Caco-2 (cell line): Measurements from ENCODE around the gene ECEL1. TPM values are rescaled to one million over a fixed set of nuclear protein-coding genes. Genes with fewer than 3 reads are reported as not detected.

Source experiments
- BruUV-seq: library from RNA; stranded (reverse); fragments of 400-500 nt; replicated peaks from 2 replicates; lab custom pipeline; 2021; lab: Mats Ljungman, UMichigan
- CTCF ChIA-PET: fragments of 300-600 bp; sonication (Branson Sonifier 250); formaldehyde crosslinking; loops from one replicate; lab custom pipeline; 2022; ENCODE audit warnings: antibody characterized with exemption; lab: Charles Lee
- POLR2A ChIA-PET: fragments of 300-600 bp; sonication (Branson Sonifier 250); formaldehyde crosslinking; loops from one replicate; lab custom pipeline; 2022; ENCODE audit warnings: antibody characterized with exemption; lab: Charles Lee
- DNase-seq, 2 experiments: peaks; one replicate each; pipeline versions ENCODE4 v3.0.0 to v3.0.0-alpha.2; 2020 to 2022
- H3K27me3 ChIP-seq: replicated peaks from 2 replicates; pipeline ENCODE4 v1.6.0; 2011; ENCODE audit warnings: low read length; ENCODE audit not compliant: control insufficient read depth, insufficient read depth
- H3K36me3 ChIP-seq: 2 replicates; pipeline ENCODE4 v1.5.1; 2011; ENCODE audit warnings: low read length; ENCODE audit not compliant: control insufficient read depth, insufficient read depth
- H3K4me1 ChIP-seq: fragments of 250-450 bp; sonication (Bioruptor Pico); 2 replicates; pipeline ENCODE4 v1.5.1; 2020; ENCODE audit warnings: mild to moderate bottlenecking
- H3K4me3 ChIP-seq: 2 replicates; pipeline ENCODE4 v1.5.1; 2011; ENCODE audit warnings: low read depth, mild to moderate bottlenecking, control low read depth, low read length
- H3K9me3 ChIP-seq: fragments of 250-450 bp; sonication (Bioruptor Pico); 2 replicates; pipeline ENCODE4 v1.5.1; 2020; ENCODE audit warnings: mild to moderate bottlenecking, moderate library complexity
- H3K27ac Mint-ChIP-seq: one replicate; pipeline ENCODE4 v1.8.0; 2022; ENCODE audit warnings: mixed read lengths; ENCODE audit not compliant: unreplicated experiment
- H3K27me3 Mint-ChIP-seq: one replicate; pipeline ENCODE4 v1.8.0; 2022; ENCODE audit warnings: mixed read lengths; ENCODE audit not compliant: insufficient read depth, unreplicated experiment
- H3K36me3 Mint-ChIP-seq: one replicate; pipeline ENCODE4 v1.8.0; 2022; ENCODE audit warnings: mild to moderate bottlenecking, mixed read lengths; ENCODE audit not compliant: insufficient read depth, unreplicated experiment
- H3K4me1 Mint-ChIP-seq: one replicate; pipeline ENCODE4 v1.8.0; 2022; ENCODE audit warnings: low read depth, mixed read lengths; ENCODE audit not compliant: unreplicated experiment
- H3K4me3 Mint-ChIP-seq: one replicate; pipeline ENCODE4 v1.8.0; 2022; ENCODE audit warnings: mild to moderate bottlenecking, moderate library complexity, mixed read lengths; ENCODE audit not compliant: unreplicated experiment
- H3K9me3 Mint-ChIP-seq: one replicate; pipeline ENCODE4 v1.8.0; 2022; ENCODE audit warnings: mixed read lengths; ENCODE audit not compliant: unreplicated experiment
- intact Hi-C: fragments of 100-400 bp; cut with micrococcal nuclease; formaldehyde crosslinking; loops from one replicate; pipeline ENCODE4 v1.10.0; 2022; ENCODE audit not compliant: unreplicated experiment
- total RNA-seq: library from RNA; stranded (reverse); gene quantifications from 2 replicates; pipeline ENCODE4 v1.2.3, GENCODE V29; 2022
- TF ChIP-seq, protein P1 (sequence below), 2 experiments: fragments of 200-600 bp in 1 of 2; IDR thresholded peaks; 1 replicate in 1 of 2; 2 replicates in 1 of 2; pipeline versions ENCODE4 v1.5.1 to v1.8.0; 2011 to 2022; ENCODE audit warnings: antibody characterized with exemption in 1 of 2, control low read depth in 1 of 2, inconsistent platforms in 1 of 2, low read depth in 1 of 2, low read length in 1 of 2, mild to moderate bottlenecking in 1 of 2, moderate library complexity in 1 of 2; ENCODE audit not compliant: insufficient read depth in 1 of 2, severe bottlenecking in 1 of 2, unreplicated experiment in 1 of 2

Gene ECEL1
- total RNA-seq, 1 experiment from 2014 or later = 6.4 TPM

DNA sequence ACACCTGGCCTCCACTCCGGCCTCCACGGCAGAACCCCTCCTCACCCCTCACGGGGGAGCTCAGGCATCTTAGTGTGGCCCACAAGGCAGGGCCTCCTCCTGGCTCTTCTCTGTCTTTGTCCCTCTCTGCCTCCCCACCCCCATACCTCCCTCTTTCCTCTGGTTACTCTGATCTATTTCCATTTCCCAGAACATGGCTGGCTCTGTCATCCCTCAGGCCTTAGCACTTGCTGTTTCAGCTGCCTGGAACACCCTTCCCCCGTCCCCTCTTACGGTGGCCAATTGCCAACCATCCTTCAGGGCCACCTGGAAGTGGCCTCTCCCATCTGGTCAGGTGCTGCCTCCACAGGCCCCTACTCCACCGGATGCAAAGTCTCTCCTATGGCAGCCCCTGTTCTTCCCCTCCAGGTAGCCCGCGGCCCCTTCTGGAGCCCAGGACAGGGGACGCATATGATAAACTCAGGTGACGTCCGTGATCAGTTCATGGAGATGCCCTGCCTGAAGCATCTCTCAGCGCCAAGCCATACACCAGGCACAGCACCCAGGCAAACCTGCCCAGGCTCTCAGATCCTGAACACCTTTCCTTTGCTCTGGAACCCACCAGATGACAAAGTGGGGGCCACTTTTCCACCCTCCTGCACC lies 3.6 kb upstream of the ECEL1 start:
- H3K4me3 ChIP-seq = no peak overlapping the region
- H3K27ac Mint-ChIP-seq = no peak overlapping the region
- no peaks in the 10 kb centered on the region for H3K27me3 Mint-ChIP-seq
- intact Hi-C loops = no loop called here
- no peaks in the 10 kb centered on the region for H3K4me1 ChIP-seq
- TF ChIP-seq, protein P1, sequence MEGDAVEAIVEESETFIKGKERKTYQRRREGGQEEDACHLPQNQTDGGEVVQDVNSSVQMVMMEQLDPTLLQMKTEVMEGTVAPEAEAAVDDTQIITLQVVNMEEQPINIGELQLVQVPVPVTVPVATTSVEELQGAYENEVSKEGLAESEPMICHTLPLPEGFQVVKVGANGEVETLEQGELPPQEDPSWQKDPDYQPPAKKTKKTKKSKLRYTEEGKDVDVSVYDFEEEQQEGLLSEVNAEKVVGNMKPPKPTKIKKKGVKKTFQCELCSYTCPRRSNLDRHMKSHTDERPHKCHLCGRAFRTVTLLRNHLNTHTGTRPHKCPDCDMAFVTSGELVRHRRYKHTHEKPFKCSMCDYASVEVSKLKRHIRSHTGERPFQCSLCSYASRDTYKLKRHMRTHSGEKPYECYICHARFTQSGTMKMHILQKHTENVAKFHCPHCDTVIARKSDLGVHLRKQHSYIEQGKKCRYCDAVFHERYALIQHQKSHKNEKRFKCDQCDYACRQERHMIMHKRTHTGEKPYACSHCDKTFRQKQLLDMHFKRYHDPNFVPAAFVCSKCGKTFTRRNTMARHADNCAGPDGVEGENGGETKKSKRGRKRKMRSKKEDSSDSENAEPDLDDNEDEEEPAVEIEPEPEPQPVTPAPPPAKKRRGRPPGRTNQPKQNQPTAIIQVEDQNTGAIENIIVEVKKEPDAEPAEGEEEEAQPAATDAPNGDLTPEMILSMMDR (IDR thresholded peaks at IDR 0.05; ENCODE audit: insufficient read depth in 1 of 2, low read depth in 1 of 2, low read length in 1 of 2, severe bottlenecking in 1 of 2, unreplicated experiment in 1 of 2) = no peak
- ChIA-PET CTCF (no interaction called here), POLR2A (interaction anchor here (0.7 kb wide), 1 partner anchor 705 kb away, joined by 3 read pairs; no protein-coding TSS in a partner anchor)
- H3K4me1 Mint-ChIP-seq = no peaks in the 10 kb centered on the region
- H3K9me3 Mint-ChIP-seq = no peaks in the 10 kb centered on the region
- DNase-seq = no peak
- BruUV-seq = no TSS peak
- H3K4me3 Mint-ChIP-seq = no peak overlapping the region
- H3K9me3 ChIP-seq = no peaks in the 10 kb centered on the region
- no peaks in the 10 kb centered on the region for H3K27me3 ChIP-seq
- H3K36me3 Mint-ChIP-seq = no peaks in the 10 kb centered on the region
- no peaks in the 10 kb centered on the region for H3K36me3 ChIP-seq

DNA sequence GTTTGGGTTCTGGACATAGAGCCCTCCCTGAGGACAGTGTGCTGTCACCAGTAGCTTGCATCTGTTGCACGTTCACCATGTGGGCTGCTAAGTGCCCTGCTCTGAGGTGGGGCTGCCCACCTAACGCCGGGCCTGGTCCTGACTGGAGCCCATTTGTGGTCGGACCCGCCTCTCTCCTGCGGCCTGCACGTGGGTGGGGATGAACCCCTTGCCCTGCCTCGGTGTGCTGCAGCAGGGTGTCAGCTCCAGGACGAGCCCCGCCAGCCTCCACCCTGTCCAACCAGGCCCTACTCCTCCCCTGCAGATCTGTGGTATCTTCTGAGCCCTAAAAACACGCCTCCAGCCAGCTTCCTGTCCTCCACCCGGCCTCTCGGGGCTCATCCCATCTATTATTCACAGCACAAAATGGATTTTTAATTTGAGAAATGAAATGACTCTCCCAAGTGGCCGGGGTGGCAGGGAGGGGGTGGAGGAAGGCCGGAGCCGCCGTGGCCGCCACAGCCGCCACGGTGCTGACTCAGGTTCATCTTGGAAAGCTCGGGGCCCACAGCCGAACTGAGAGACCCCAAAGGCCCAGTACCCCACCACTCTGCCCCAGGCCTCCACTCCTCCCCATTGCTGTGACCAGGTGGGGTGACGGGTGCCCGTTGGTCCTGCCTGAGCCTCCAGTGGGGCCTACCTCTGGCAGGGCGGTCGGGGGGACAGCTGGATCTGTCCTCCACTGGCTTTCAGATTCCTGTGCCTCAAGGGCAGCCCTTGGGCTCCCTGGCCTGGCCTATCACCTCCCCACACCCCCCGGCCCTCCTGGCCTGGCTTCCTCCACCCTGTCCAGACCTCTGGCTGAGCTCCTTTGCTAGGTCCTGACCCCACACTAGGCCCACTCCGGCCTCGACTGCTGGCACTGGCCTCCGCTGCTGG lies 2.8 kb upstream of the ECEL1 start:
- Histone ChIP-seq H3K4me3 (no peak overlapping the region), H3K4me1 (no peaks in the 10 kb centered on the region), H3K9me3 (no peaks in the 10 kb centered on the region), H3K27me3 (no peaks in the 10 kb centered on the region), H3K36me3 (no peaks in the 10 kb centered on the region)
- ChIA-PET POLR2A (interaction anchor here (0.7 kb wide), 1 partner anchor 704 kb away, joined by 3 read pairs; no protein-coding TSS in a partner anchor), CTCF (no interaction called here)
- no peaks in the 10 kb centered on the region for H3K4me1 Mint-ChIP-seq
- no peak overlapping the region for H3K27ac Mint-ChIP-seq
- no peaks in the 10 kb centered on the region for H3K9me3 Mint-ChIP-seq
- no peak for DNase-seq
- no TSS peak for BruUV-seq
- TF ChIP-seq, protein P1 (IDR thresholded peaks at IDR 0.05; ENCODE audit: insufficient read depth in 1 of 2, low read depth in 1 of 2, low read length in 1 of 2, severe bottlenecking in 1 of 2, unreplicated experiment in 1 of 2) = no peak
- H3K27me3 Mint-ChIP-seq = no peaks in the 10 kb centered on the region
- H3K4me3 Mint-ChIP-seq = no peak overlapping the region
- H3K36me3 Mint-ChIP-seq = no peaks in the 10 kb centered on the region
- intact Hi-C loops = no loop called here

DNA sequence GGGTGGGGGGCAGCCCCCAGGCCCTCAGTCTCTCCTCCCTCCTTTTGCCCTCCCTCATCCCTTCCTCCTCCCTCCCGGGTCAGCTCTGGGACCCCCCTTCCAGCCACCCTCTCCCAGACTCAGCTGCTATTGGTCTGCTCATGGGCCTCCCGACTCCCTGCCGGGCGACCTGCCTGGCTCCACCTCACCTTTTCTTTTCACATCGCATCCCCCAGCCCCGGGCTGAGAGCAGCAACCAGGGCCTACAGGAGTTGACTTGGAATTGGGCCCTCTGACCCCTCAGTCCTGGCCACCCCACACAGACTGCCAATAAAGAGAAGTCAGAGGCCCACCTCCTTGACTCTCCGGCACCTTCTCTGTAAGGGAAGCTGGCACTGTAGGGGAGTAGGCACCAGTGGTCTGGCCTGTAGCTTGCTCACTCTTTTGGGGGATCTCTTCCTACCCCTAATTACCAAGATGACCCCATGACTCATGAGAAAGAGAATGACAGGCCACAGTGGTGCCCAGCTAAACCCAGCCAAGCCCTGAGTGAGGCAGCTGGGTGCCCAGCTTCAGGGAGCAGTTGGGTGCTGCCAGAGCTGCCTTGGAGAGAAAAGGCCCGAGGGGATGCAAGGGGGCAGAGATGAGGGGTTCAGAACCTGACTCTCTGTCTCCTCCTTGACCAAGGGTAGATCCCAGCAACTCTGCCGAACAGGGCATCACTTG lies 2.0 kb upstream of the ECEL1 start:
- no peaks in the 10 kb centered on the region for H3K27me3 ChIP-seq
- ChIA-PET POLR2A (no interaction called here), CTCF (no interaction called here)
- Mint-ChIP-seq H3K9me3 (no peaks in the 10 kb centered on the region), H3K4me1 (no peaks in the 10 kb centered on the region), H3K4me3 (no peak overlapping the region), H3K36me3 (no peaks in the 10 kb centered on the region), H3K27ac (no peak overlapping the region), H3K27me3 (no peaks in the 10 kb centered on the region)
- H3K36me3 ChIP-seq = no peaks in the 10 kb centered on the region
- BruUV-seq = no TSS peak
- no peak overlapping the region for H3K4me3 ChIP-seq
- no peaks in the 10 kb centered on the region for H3K9me3 ChIP-seq
- TF ChIP-seq, protein P1 (IDR thresholded peaks at IDR 0.05; ENCODE audit: insufficient read depth in 1 of 2, low read depth in 1 of 2, low read length in 1 of 2, severe bottlenecking in 1 of 2, unreplicated experiment in 1 of 2) = no peak
- DNase-seq = no peak
- intact Hi-C loops = no loop called here
- H3K4me1 ChIP-seq = no peaks in the 10 kb centered on the region
